HG02763 (cell line): ENCODE data around the gene GDE1.

ENCODE experiments used
- ATAC-seq: cut with Tn5 transposase; IDR thresholded peaks from one replicate; pipeline ENCODE4 v1.9.1; 2021; ENCODE audit warnings: mild to moderate bottlenecking, moderate library complexity; ENCODE audit not compliant: unreplicated experiment

GDE1 gene

GRCh38 chr16:19490619-19491018 lies 31.3 kb downstream of the GDE1 start:
- ATAC-seq, result no peak

GRCh38 chr16:19488213-19488640 lies 33.7 kb downstream of the GDE1 start:
- no peak for ATAC-seq

- ATAC-seq, result no peak
These were observed 35.1 kb downstream of the GDE1 start for GRCh38 chr16:19486750-19487325.

GRCh38 chr16:19486051-19486450 lies 35.8 kb downstream of the GDE1 start:
- ATAC-seq, result no peak

DNA sequence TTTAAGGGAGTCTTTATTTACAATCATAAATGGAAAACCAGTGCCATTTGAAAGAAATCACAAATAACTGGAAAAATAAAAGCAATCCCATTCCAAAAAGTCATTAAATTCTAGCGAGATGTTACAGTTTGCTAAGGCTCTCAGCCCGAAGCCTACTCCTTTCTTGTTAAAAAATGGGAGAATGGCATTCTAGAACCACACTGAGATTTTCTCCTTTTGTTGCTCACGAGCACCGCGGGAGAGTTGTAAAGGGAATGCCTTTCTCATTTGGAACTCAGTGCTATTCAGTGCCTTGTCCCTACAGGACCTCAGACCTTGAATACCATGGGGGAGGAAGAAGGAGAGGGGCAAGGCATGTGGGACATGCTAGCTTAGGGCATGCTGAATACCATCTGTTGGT lies 36.3 kb downstream of the GDE1 start:
- ATAC-seq, result no peak

DNA sequence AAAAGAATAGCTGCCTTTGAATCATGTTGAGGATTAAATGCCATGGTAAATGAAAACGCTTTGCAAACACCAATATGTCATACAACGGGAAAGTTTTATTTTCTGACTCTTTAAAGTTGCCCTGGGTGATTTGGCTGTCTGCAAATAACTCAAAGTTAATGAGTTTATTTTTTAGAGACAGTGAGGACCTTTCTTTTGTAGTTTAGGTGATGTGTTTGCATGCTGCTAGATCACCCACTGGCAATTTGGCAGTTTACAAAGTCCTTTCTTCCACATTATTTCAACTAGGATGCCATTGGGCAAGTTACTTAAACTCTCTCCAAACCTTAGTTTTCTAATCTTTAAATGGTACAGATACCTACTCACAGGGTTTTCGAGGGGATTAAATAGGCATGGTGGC lies 37.8 kb downstream of the GDE1 start:
- no peak for ATAC-seq

DNA sequence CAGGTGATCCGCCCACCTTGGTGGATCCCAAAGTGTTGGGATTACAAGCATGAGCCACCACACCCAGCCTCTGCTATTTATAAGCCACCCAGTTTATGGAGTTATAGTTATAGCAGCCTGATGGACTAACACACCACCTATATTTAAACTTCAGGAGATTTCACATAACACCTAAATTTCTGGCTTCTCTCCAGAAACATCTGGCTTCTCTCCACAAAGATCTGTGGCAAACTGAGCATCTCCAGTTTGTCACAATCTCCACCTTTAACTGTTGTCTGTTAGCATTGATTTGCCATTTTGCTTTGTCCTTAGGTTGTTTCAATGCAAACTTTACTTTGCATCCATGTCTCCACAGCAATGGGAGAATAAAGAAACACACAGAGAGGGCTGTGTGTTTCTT lies 39.6 kb downstream of the GDE1 start:
- ATAC-seq, result no peak

GRCh38 chr16:19481769-19482168 lies 40.1 kb downstream of the GDE1 start:
- ATAC-seq, result no peak

GRCh38 chr16:19481296-19481695 lies 40.6 kb downstream of the GDE1 start:
- no peak for ATAC-seq

DNA sequence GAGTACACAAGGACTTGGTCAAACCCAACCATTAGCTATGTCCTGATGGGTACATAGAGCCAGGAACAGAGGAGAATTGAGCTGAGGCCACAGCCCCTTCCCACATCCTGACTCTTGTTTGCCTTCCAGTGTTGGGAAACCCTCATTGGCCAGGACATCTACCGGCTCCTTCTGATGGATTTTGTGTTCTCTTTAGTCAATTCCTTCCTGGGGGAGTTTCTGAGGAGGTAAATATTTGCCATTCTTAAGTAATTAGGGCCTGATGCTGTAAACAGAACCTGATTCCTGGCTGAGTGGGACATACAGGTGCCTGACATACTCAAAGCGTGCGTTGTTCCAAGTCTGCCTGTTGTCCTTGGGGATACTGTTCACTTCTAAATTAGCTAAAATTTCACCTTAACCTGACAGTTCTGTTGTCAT lies 42.6 kb downstream of the GDE1 start:
- no peak for ATAC-seq

- ATAC-seq, result no peak
These were observed 43.4 kb downstream of the GDE1 start for GRCh38 chr16:19478505-19478904.

DNA sequence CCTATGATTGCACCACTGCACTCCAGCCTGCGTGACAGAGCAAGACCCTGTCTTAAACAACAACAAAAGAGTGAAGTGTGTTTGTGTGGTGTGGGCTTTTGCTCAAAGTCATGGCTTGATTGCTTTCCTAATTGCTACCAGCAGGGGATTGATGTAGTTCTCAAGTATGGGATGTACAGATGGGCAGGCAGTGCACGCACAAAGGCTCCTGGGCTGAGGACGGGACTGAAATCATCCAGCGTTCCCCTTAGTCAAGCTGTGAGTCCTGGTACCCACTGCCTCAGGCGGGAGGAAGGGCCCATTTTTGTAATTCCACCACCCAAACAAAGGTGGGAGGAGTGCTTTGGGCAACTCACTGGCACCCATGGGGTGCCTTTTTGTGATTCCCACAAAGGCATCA lies 47.3 kb downstream of the GDE1 start:
- no peak for ATAC-seq

DNA sequence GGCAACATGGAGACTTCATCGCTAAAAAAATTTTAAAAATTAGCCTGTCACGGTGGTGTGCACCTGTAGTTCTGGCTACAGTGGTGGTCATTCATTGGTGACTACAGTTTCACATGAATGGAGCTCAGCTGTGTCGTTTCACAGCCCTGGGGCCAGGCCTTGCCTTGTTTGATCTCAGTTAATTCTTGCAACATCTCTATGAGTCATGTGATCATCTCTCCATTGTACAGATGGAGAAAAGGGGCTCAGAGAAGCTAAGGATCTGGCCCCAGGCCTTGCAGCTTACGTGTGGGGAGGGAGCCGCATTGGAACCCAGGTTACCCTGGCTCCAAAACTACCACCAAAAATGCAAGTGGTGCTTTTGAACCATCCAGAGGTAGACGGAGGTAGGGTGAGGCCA lies 49.4 kb downstream of the GDE1 start:
- no peak for ATAC-seq

GRCh38 chr16:19468300-19468699 lies 53.6 kb downstream of the GDE1 start:
- no peak for ATAC-seq

DNA sequence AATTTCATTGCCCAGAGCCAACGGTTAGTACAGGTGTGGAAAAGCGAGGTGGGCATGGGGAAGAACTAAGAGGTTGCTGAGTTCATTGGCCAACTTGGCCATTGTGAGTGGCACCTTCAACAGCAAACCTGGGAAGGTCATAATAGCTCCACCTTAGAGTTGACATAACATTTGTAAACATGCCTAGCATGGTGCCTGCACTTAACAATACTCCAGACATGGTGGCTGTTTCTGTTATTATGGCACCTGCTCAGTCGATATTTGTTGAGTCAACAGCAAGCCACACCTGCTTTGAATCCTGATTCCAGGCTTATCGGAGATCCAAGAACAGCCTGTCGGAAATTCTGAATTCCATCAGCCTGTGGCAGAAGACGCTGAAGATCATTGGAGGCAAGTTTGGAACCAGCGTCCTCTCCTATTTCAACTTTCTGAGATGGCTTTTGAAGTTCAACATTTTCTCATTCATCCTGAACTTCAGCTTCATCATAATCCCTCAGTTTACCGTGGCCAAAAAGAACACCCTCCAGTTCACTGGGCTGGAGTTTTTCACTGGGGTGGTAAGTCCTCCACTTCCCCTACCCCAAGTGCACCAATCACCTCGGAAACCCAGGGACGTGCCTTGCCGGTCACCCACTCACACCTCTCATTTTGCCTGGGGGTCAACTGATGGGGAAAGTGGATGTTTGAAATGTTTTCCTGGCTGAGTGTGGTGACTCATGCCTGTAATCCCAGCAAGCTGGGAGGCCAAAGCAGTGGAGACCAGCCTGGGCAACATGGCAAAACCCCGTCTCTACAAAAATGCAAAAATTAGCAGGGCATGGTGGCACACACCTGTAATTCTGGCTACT lies 58.2 kb downstream of the GDE1 start:
- ATAC-seq, result no peak

GRCh38 chr16:19460397-19460796 lies 61.5 kb downstream of the GDE1 start:
- no peak for ATAC-seq

- no peak for ATAC-seq
These were observed 63.0 kb downstream of the GDE1 start for GRCh38 chr16:19458722-19459379.
